D721Med (cell line): ENCODE data around the gene HIBADH.

Source experiments
- DNase-seq: peaks from one replicate; pipeline ENCODE4 v3.0.0; 2011; ENCODE audit warnings: low spot score; ENCODE audit not compliant: insufficient read length
- FAIRE-seq: peaks from 2 replicates; lab custom pipeline; 2011; peaks lifted over from hg19 to GRCh38; lab: Jason Lieb, UNC
- CTCF ChIP-seq: IDR thresholded peaks from 2 replicates; pipeline ENCODE4 v1.5.1; 2012; ENCODE audit warnings: mild to moderate bottlenecking, control low read depth; ENCODE audit not compliant: insufficient read depth; ENCODE audit errors: missing control alignments

Gene HIBADH

GRCh38 chr7:27662490-27663205 lies at the start of gene HIBADH:
Gene HIBADH, minus strand, starts transcription at chr7:27662883. Its CDS starts 95 bp downstream, at chr7:27662788.
- FAIRE-seq = no peak
- TF ChIP-seq CTCF = no peak
- DNase-seq = peak; percentile 94

- TF ChIP-seq CTCF = no peak
- no peak for FAIRE-seq
- no peak for DNase-seq
Observed at GRCh38 chr7:27712217-27712616, 49.5 kb upstream of the HIBADH start.

GRCh38 chr7:27709137-27710075 lies 46.7 kb upstream of the HIBADH start:
- no peak for TF ChIP-seq CTCF
- FAIRE-seq (no peak), DNase-seq (no peak)

GRCh38 chr7:27708485-27708884 lies 45.8 kb upstream of the HIBADH start:
- FAIRE-seq = no peak
- TF ChIP-seq CTCF = no peak

GRCh38 chr7:27705200-27705594 lies 42.5 kb upstream of the HIBADH start:
- FAIRE-seq (no peak), DNase-seq (no peak)
- no peak for TF ChIP-seq CTCF

More at GRCh38 chr7:27708485-27708884, 45.8 kb upstream of the HIBADH start:
- DNase-seq = no peak

GRCh38 chr7:27704422-27705199 lies 41.9 kb upstream of the HIBADH start:
- no peak for DNase-seq
- no peak for FAIRE-seq
- no peak for TF ChIP-seq CTCF
